Lower leg skin (tissue), 3 donors: ENCODE results near the gene ACACA.

ENCODE experiments used
- POLR2A ChIP-seq, 2 donors: fragments of 450-650 bp; IDR thresholded peaks; one replicate each; pipeline ENCODE4 v1.6.1; 2016 to 2017; ENCODE audit warnings: antibody characterized with exemption in 2 of 2, mild to moderate bottlenecking in 1 of 2, moderate library complexity in 1 of 2
- TF ChIP-seq, protein P1 (sequence below), 3 donors: fragments of 450-650 bp; IDR thresholded peaks; one replicate each; pipeline ENCODE4 v1.5.1; 2016; ENCODE audit warnings: antibody characterized with exemption in 3 of 3, mild to moderate bottlenecking in 3 of 3, moderate library complexity in 2 of 3

DNA sequence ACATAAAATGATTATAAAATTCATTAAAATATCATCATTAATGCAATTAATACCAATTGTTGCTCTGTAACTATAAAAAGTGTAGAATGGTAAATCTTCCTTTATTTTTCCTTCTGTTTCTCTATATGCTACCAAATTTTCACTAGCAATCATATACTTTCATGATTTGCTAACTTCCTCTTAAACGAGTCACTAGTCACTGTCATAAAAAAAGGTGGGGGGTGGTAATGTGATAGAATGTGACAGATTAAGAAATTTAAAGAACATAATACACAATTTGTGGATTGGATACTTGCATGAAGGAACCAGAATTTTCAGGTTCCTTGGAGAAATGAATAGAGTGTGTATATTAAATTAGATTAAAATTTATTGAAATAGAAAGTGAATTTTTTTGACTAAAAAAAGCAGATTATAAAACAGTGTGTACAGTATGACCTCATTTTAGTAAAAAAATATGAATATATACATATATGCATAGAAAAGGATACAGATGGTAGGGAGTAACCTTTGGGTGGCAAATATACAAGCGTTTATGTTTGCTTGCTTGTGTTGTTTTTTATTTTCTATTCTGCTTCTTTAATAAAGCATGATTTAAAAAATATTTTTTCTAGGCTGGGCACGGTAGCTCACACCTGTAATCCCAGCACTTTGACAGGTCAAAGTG lies 87.6 kb downstream of the ACACA start:
- TF ChIP-seq, protein P1, sequence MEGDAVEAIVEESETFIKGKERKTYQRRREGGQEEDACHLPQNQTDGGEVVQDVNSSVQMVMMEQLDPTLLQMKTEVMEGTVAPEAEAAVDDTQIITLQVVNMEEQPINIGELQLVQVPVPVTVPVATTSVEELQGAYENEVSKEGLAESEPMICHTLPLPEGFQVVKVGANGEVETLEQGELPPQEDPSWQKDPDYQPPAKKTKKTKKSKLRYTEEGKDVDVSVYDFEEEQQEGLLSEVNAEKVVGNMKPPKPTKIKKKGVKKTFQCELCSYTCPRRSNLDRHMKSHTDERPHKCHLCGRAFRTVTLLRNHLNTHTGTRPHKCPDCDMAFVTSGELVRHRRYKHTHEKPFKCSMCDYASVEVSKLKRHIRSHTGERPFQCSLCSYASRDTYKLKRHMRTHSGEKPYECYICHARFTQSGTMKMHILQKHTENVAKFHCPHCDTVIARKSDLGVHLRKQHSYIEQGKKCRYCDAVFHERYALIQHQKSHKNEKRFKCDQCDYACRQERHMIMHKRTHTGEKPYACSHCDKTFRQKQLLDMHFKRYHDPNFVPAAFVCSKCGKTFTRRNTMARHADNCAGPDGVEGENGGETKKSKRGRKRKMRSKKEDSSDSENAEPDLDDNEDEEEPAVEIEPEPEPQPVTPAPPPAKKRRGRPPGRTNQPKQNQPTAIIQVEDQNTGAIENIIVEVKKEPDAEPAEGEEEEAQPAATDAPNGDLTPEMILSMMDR (IDR thresholded peaks at IDR 0.05): no peak
- TF ChIP-seq POLR2A (IDR thresholded peaks at IDR 0.05): no peak
